HepG2 (cell line): ENCODE measurements around the gene PTGIS. TPM values are rescaled to one million over a fixed set of nuclear protein-coding genes. Genes with fewer than 3 reads are reported as not detected.

ENCODE experiments used
- FOXA1 ChIP-seq, 2 experiments: fragments of 450-650 bp in 1 of 2; sonication (generic) in 1 of 2; formaldehyde crosslinking in 1 of 2; IDR thresholded peaks; 2 replicates each; pipeline versions ENCODE4 v1.4.0 to v1.6.1; 2016 to 2020; ENCODE audit warnings: missing genetic modification reagents in 1 of 2
- HNF1A ChIP-seq, 2 experiments: sonication (generic) in 1 of 2; formaldehyde crosslinking in 1 of 2; IDR thresholded peaks; 2 replicates each; pipeline versions ENCODE4 v1.4.0 to v1.6.1; 2016 to 2020; ENCODE audit warnings: borderline replicate concordance in 1 of 2, low read depth in 1 of 2, mild to moderate bottlenecking in 1 of 2, missing genetic modification reagents in 1 of 2
- HNF4A ChIP-seq: sonication (generic); formaldehyde crosslinking; IDR thresholded peaks from 2 replicates; pipeline ENCODE4 v1.4.0; 2020; ENCODE audit warnings: missing genetic modification reagents
- HNRNPL ChIP-seq: fragments of 200-400 bp; formaldehyde crosslinking; IDR thresholded peaks from 2 replicates; pipeline ENCODE4 v1.6.1; 2017; ENCODE audit warnings: mild to moderate bottlenecking, low read depth, low read length
- MIER2 ChIP-seq: IDR thresholded peaks from 2 replicates; pipeline ENCODE4 v1.6.1; 2016; ENCODE audit warnings: missing biosample characterization, missing genetic modification reagents
- NR2F6 ChIP-seq, 2 experiments: IDR thresholded peaks; 2 replicates each; pipeline ENCODE4 v1.6.1; 2016; ENCODE audit warnings: antibody characterized with exemption in 1 of 2, mild to moderate bottlenecking in 1 of 2
- POGK ChIP-seq: sonication (generic); formaldehyde crosslinking; conservative IDR thresholded peaks from 2 replicates; pipeline ENCODE4 v1.8.0; 2022; ENCODE audit warnings: mild to moderate bottlenecking, moderate library complexity, missing genetic modification reagents
- PRPF4 ChIP-seq: fragments of 200-400 bp; formaldehyde crosslinking; IDR thresholded peaks from 2 replicates; pipeline ENCODE4 v1.6.1; 2016; ENCODE audit warnings: low read length, low read depth; ENCODE audit not compliant: poor library complexity, severe bottlenecking
- RBFOX2 ChIP-seq: fragments of 200-400 bp; formaldehyde crosslinking; IDR thresholded peaks from 2 replicates; pipeline ENCODE4 v1.6.1; 2017; ENCODE audit warnings: low read depth, mild to moderate bottlenecking, low read length
- SRF ChIP-seq: IDR thresholded peaks from 2 replicates; pipeline ENCODE4 v1.6.1; 2011; ENCODE audit warnings: mild to moderate bottlenecking, low read depth, low read length, moderate library complexity
- ZFAT ChIP-seq: sonication (generic); formaldehyde crosslinking; conservative IDR thresholded peaks from 2 replicates; pipeline ENCODE4 v1.8.1; 2023; ENCODE audit warnings: missing genetic modification reagents, inconsistent platforms
- ZKSCAN5 ChIP-seq: sonication (generic); formaldehyde crosslinking; IDR thresholded peaks from 2 replicates; pipeline ENCODE4 v1.5.1; 2020; ENCODE audit warnings: mild to moderate bottlenecking, missing genetic modification reagents
- ZNF160 ChIP-seq: sonication (generic); formaldehyde crosslinking; IDR thresholded peaks from 2 replicates; pipeline ENCODE4 v1.8.0; 2022; ENCODE audit warnings: mild to moderate bottlenecking, inconsistent platforms, missing genetic modification reagents
- ZNF280D ChIP-seq: sonication (generic); formaldehyde crosslinking; IDR thresholded peaks from 2 replicates; pipeline ENCODE4 v1.5.1; 2020; ENCODE audit warnings: mild to moderate bottlenecking, missing genetic modification reagents
- ZNF432 ChIP-seq: sonication (generic); formaldehyde crosslinking; IDR thresholded peaks from 2 replicates; pipeline ENCODE4 v1.5.0; 2020; ENCODE audit warnings: missing genetic modification reagents, mild to moderate bottlenecking, borderline replicate concordance
- ZNF574 ChIP-seq: sonication (generic); formaldehyde crosslinking; IDR thresholded peaks from 2 replicates; pipeline ENCODE4 v1.4.0; 2020; ENCODE audit warnings: missing genetic modification reagents
- polyA plus RNA-seq, 8 experiments: library from polyadenylated mRNA; depleted of rRNA in 3 of 8; stranded (reverse) in 7 of 8; unstranded in 1 of 8; fragments of >200 nt; fragmentation: Illumina TruSeq in 4 of 8; extraction: Trizol in 4 of 8; gene quantifications; 2 replicates each; pipeline versions ENCODE4 v1.2.1 to v1.2.3, GENCODE V29; 2011 to 2016; ENCODE audit warnings: low read depth in 4 of 8, missing spikeins in 1 of 8, mixed read lengths in 1 of 8; ENCODE audit not compliant: insufficient read depth in 1 of 8
- total RNA-seq, 5 experiments: library from RNA; depleted of rRNA; stranded (reverse); fragments of >200 nt; fragmentation: Illumina TruSeq; extraction: Trizol; gene quantifications; 2 replicates each; pipeline ENCODE4 v1.2.3, GENCODE V29; 2016; ENCODE audit warnings: low read depth in 1 of 5

PTGIS gene
- total and polyA plus RNA-seq, 2 of the 13 experiments (the other 11 are each of a cell fraction or from before 2014, with no cell fraction given), result not detected

- TF ChIP-seq HNRNPL (0 out of 2 replicates have a peak, but pooled peaks have one; percentile 6), ZKSCAN5 (peak; percentile 96), ZNF160 (CRISPR knock-in tag) (no peak), POGK (0 out of 2 replicates have a peak, but pooled peaks have one; percentile 21), HNF4A (CRISPR knock-in tag) (peak; percentile 86), NR2F6 (IDR thresholded peaks at IDR 0.05) (peak; percentile 67), NR2F6 (CRISPR knock-in tag; IDR thresholded peaks at IDR 0.05) (peak; percentile 70), HNF1A (IDR thresholded peaks at IDR 0.05; ENCODE audit: low read depth) (no peak), HNF1A (CRISPR knock-in tag; IDR thresholded peaks at IDR 0.05; ENCODE audit: borderline replicate concordance) (no peak), ZNF574 (CRISPR knock-in tag) (peak; percentile 59), RBFOX2 (no peak), FOXA1 (IDR thresholded peaks at IDR 0.05) (no peak), FOXA1 (CRISPR knock-in tag; IDR thresholded peaks at IDR 0.05) (no peak), PRPF4 (no peak), ZNF432 (CRISPR knock-in tag) (no peak), SRF (no peak), ZFAT (no peak), ZNF280D (CRISPR knock-in tag) (no peak; the same call in 1 of the 2 replicates), MIER2 (CRISPR knock-in tag) (peak; percentile 49; the same call in 1 of the 2 replicates)
Observed at GRCh38 chr20:49614338-49615050, 46.6 kb upstream of the PTGIS start (continued).
